ENCODE measurements around the gene SEC24B. TPM values are rescaled to one million over a fixed set of nuclear protein-coding genes. Genes with fewer than 3 reads are reported as not detected.

Gene SEC24B
- total and polyA plus RNA-seq, 4 donors = 12.2 to 38.2 (median 16.3) TPM

DNA sequence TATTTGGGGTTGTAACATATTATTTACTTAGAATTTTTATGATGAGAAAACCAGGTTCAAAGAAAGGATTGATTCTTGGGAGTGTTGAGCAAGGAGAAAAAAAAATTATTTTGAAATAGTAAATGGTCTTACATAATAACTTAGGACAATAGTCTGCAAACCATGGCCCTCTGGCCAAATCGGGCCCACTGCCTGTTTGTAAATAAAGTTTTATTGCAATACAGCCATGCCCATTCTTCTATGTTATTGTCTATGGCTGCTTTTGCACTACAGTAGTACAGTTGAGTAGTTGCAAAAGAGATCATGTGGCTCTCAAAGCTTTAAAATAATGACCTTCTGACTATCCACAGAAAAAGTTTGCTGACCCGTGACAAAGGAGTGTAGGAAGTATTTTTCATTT lies 63.3 kb downstream of the SEC24B start:
- Histone ChIP-seq H3K9ac (ENCODE audit: low read depth in 1 of 2, low read length in 2 of 2) (no peak overlapping the region), H3K4me3 (ENCODE audit: low read depth in 1 of 3, low read length in 3 of 3) (no peak overlapping the region), H3K27ac (ENCODE audit: low read depth in 1 of 2, low read length in 2 of 2) (no peak overlapping the region), H3K27me3 (ENCODE audit: control insufficient read depth in 4 of 4, insufficient read depth in 4 of 4, low read length in 3 of 4) (no peaks in the 10 kb centered on the region), H3K4me1 (ENCODE audit: control insufficient read depth in 4 of 4, insufficient read depth in 4 of 4, low read length in 3 of 4) (no peaks in the 10 kb centered on the region), H3K9me3 (ENCODE audit: control insufficient read depth in 4 of 4, low read length in 3 of 4) (no peaks in the 10 kb centered on the region), H3K36me3 (ENCODE audit: control insufficient read depth in 4 of 4, insufficient read depth in 3 of 4, low read depth in 1 of 4, low read length in 3 of 4) (peaks cover 11 to 68% (median 52%) of the 10 kb centered on the region in 4 donors)
- no peak for TF ChIP-seq JUND (IDR thresholded peaks at IDR 0.05)
- no peak for TF ChIP-seq RXRA (IDR thresholded peaks at IDR 0.05)
- TF ChIP-seq HNF4A (conservative IDR thresholded peaks at IDR 0.05) = peak in 1 of 2 donors; percentile 30
- 65% methylated on average over 2 of the region's 2 CpGs for WGBS
- no peak for DNase-seq (ENCODE audit: low spot score)

DNA sequence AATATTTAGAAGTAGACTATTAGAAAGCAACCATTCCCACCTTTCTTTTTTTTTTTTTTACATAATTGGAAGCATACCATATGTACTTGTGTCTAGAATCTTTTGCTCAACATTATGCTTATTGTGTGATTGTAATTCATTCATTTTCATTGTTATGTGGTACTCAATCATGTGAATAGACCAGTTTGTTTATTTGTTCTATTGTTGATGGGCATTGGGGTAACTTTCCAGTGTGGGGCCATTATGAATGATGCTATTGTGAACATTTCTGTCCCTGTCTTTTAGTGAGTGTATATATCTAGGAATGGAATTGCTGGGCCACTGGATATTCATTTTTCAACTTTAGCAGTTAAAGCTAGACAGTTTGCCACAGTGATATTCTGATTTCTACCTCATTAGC lies 63.9 kb downstream of the SEC24B start:
- TF ChIP-seq, protein P1, sequence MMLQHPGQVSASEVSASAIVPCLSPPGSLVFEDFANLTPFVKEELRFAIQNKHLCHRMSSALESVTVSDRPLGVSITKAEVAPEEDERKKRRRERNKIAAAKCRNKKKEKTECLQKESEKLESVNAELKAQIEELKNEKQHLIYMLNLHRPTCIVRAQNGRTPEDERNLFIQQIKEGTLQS (IDR thresholded peaks at IDR 0.05) = no peak
- TF ChIP-seq TAF1 (conservative IDR thresholded peaks at IDR 0.05) (no peak), FOXA2 (IDR thresholded peaks at IDR 0.05) (no peak), NR2F2 (IDR thresholded peaks at IDR 0.05) (no peak), RXRA (IDR thresholded peaks at IDR 0.05) (no peak), GABPA (IDR thresholded peaks at IDR 0.05 in 1 of 2, conservative IDR thresholded peaks at IDR 0.05 in 1 of 2) (no peak), JUND (IDR thresholded peaks at IDR 0.05) (no peak), RAD21 (IDR thresholded peaks at IDR 0.05) (no peak), EGR1 (IDR thresholded peaks at IDR 0.05; ENCODE audit: low read depth in 2 of 2) (no peak)
- TF ChIP-seq, protein P2, sequence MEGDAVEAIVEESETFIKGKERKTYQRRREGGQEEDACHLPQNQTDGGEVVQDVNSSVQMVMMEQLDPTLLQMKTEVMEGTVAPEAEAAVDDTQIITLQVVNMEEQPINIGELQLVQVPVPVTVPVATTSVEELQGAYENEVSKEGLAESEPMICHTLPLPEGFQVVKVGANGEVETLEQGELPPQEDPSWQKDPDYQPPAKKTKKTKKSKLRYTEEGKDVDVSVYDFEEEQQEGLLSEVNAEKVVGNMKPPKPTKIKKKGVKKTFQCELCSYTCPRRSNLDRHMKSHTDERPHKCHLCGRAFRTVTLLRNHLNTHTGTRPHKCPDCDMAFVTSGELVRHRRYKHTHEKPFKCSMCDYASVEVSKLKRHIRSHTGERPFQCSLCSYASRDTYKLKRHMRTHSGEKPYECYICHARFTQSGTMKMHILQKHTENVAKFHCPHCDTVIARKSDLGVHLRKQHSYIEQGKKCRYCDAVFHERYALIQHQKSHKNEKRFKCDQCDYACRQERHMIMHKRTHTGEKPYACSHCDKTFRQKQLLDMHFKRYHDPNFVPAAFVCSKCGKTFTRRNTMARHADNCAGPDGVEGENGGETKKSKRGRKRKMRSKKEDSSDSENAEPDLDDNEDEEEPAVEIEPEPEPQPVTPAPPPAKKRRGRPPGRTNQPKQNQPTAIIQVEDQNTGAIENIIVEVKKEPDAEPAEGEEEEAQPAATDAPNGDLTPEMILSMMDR (IDR thresholded peaks at IDR 0.05; ENCODE audit: low read depth, low read length, missing input control) = no peak
- TF ChIP-seq, protein P3, sequence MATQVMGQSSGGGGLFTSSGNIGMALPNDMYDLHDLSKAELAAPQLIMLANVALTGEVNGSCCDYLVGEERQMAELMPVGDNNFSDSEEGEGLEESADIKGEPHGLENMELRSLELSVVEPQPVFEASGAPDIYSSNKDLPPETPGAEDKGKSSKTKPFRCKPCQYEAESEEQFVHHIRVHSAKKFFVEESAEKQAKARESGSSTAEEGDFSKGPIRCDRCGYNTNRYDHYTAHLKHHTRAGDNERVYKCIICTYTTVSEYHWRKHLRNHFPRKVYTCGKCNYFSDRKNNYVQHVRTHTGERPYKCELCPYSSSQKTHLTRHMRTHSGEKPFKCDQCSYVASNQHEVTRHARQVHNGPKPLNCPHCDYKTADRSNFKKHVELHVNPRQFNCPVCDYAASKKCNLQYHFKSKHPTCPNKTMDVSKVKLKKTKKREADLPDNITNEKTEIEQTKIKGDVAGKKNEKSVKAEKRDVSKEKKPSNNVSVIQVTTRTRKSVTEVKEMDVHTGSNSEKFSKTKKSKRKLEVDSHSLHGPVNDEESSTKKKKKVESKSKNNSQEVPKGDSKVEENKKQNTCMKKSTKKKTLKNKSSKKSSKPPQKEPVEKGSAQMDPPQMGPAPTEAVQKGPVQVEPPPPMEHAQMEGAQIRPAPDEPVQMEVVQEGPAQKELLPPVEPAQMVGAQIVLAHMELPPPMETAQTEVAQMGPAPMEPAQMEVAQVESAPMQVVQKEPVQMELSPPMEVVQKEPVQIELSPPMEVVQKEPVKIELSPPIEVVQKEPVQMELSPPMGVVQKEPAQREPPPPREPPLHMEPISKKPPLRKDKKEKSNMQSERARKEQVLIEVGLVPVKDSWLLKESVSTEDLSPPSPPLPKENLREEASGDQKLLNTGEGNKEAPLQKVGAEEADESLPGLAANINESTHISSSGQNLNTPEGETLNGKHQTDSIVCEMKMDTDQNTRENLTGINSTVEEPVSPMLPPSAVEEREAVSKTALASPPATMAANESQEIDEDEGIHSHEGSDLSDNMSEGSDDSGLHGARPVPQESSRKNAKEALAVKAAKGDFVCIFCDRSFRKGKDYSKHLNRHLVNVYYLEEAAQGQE (IDR thresholded peaks at IDR 0.05) = no peak
- TF ChIP-seq, protein P4, sequence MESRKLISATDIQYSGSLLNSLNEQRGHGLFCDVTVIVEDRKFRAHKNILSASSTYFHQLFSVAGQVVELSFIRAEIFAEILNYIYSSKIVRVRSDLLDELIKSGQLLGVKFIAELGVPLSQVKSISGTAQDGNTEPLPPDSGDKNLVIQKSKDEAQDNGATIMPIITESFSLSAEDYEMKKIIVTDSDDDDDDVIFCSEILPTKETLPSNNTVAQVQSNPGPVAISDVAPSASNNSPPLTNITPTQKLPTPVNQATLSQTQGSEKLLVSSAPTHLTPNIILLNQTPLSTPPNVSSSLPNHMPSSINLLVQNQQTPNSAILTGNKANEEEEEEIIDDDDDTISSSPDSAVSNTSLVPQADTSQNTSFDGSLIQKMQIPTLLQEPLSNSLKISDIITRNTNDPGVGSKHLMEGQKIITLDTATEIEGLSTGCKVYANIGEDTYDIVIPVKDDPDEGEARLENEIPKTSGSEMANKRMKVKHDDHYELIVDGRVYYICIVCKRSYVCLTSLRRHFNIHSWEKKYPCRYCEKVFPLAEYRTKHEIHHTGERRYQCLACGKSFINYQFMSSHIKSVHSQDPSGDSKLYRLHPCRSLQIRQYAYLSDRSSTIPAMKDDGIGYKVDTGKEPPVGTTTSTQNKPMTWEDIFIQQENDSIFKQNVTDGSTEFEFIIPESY (IDR thresholded peaks at IDR 0.05) = no peak
- TF ChIP-seq, protein P5, sequence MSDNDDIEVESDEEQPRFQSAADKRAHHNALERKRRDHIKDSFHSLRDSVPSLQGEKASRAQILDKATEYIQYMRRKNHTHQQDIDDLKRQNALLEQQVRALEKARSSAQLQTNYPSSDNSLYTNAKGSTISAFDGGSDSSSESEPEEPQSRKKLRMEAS (IDR thresholded peaks at IDR 0.05) = no peak

More for the DNA sequence above, 63.9 kb downstream of the SEC24B start:
- Histone ChIP-seq H3K9me3 (ENCODE audit: control insufficient read depth in 4 of 4, low read length in 3 of 4) (no peaks in the 10 kb centered on the region), H3K4me1 (ENCODE audit: control insufficient read depth in 4 of 4, insufficient read depth in 4 of 4, low read length in 3 of 4) (no peaks in the 10 kb centered on the region), H3K27me3 (ENCODE audit: control insufficient read depth in 4 of 4, insufficient read depth in 4 of 4, low read length in 3 of 4) (no peaks in the 10 kb centered on the region), H3K36me3 (ENCODE audit: control insufficient read depth in 4 of 4, insufficient read depth in 3 of 4, low read depth in 1 of 4, low read length in 3 of 4) (peaks cover 11 to 65% (median 52%) of the 10 kb centered on the region in 4 donors), H3K27ac (ENCODE audit: low read depth in 1 of 2, low read length in 2 of 2) (no peak overlapping the region), H3K4me3 (ENCODE audit: low read depth in 1 of 3, low read length in 3 of 3) (no peak overlapping the region), H3K9ac (ENCODE audit: low read depth in 1 of 2, low read length in 2 of 2) (no peak overlapping the region)
- no peak for DNase-seq (ENCODE audit: low spot score)

Data from liver (tissue), 9 donors.